Stomach (tissue), 4 donors: Measurements from ENCODE around the gene KCNJ15.

Experiments used
- EP300 ChIP-seq: sonication (generic); formaldehyde crosslinking; IDR thresholded peaks from one replicate; pipeline ENCODE4 v1.6.1; 2017; ENCODE audit warnings: antibody characterized with exemption
- TF ChIP-seq, protein P1 (sequence below), 7 experiments: fragments of 450-650 bp in 4 of 7; fragments of 200-600 bp in 3 of 7; sonication (generic) in 3 of 7; IDR thresholded peaks; one replicate each; pipeline ENCODE4 v1.5.1; 2016 to 2019; ENCODE audit warnings: antibody characterized with exemption in 7 of 7, control low read depth in 2 of 7, mild to moderate bottlenecking in 1 of 7

GRCh38 chr21:38273745-38274542 lies 17.2 kb downstream of the KCNJ15 start:
- TF ChIP-seq, protein P1, sequence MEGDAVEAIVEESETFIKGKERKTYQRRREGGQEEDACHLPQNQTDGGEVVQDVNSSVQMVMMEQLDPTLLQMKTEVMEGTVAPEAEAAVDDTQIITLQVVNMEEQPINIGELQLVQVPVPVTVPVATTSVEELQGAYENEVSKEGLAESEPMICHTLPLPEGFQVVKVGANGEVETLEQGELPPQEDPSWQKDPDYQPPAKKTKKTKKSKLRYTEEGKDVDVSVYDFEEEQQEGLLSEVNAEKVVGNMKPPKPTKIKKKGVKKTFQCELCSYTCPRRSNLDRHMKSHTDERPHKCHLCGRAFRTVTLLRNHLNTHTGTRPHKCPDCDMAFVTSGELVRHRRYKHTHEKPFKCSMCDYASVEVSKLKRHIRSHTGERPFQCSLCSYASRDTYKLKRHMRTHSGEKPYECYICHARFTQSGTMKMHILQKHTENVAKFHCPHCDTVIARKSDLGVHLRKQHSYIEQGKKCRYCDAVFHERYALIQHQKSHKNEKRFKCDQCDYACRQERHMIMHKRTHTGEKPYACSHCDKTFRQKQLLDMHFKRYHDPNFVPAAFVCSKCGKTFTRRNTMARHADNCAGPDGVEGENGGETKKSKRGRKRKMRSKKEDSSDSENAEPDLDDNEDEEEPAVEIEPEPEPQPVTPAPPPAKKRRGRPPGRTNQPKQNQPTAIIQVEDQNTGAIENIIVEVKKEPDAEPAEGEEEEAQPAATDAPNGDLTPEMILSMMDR (IDR thresholded peaks at IDR 0.05) = no peak
- TF ChIP-seq EP300 = no peak
